Activated T-cell treated with anti-CD3 and anti-CD28 coated beads, Interleukin-2, amount 50 U/mL, for 48 hours (primary cell): ENCODE results near the gene STK33.

Experiments used
- DNase-seq, 2 experiments: peaks; one replicate each; pipeline ENCODE4 v3.0.0-alpha.2; 2020

STK33 gene

DNA sequence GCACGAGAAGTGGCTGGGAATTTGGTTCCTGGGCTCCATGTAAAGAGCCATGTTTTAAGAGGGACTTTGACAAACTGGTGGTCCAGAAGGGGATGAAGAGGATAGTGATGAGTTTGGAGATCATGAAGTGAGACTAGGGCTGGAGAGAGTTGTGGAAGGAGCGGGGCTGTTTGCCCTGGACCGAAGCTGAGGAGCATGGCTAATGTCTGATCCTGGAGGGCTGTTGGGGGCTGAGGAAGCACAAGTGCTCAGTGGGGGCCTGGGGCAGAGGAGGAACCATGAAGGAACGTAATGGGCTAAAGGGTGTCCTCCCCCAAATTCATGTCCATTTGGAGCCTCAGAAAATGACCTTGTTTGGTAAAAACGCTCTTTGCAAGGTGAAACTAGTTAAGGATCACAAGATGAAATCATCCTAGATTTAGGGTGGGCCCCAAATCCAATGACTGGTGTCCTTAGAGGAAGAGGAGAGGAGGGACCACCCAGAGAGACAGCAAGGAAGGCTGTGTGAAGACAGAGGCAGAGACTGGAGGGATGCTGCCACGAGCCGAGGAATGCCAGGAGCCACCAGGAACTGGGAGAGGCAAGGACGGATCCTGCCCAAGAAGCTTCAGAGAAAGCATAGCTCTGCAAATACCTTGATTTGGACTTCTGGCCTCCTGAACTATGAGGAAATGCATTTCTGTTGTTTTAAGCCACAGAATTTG lies 223.1 kb downstream of the STK33 start:
- no peak for DNase-seq

DNA sequence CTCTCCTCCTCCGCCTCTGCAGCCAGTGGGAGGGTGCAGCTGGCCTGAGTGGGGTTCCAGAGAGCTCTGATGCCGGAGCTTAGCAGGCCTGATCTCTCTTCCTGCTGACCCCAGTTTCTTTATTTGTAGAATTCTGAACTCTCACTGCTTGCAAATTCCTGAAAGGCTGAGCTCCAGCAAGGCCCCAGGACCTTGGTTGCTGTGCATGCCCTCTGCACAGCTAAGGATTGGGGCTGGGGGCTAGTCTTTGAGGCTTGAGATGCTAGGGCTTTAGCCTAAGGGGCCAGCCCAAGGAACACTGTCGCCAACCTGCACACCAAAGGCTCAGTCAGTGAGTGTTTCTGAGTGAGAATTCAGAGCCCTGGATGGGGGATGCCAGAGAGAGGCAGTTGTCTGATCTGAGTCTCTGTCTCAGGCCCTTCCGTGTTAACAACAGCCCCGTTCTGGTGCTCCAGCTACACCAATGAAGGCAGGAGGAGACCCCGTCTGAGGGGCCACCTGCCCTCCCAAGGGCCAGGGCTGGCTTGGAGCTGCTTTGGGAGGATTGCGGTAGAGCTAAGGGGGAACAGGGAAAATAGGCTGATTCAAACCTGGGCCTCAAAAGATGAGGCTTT lies 224.3 kb downstream of the STK33 start:
- DNase-seq = no peak

DNA sequence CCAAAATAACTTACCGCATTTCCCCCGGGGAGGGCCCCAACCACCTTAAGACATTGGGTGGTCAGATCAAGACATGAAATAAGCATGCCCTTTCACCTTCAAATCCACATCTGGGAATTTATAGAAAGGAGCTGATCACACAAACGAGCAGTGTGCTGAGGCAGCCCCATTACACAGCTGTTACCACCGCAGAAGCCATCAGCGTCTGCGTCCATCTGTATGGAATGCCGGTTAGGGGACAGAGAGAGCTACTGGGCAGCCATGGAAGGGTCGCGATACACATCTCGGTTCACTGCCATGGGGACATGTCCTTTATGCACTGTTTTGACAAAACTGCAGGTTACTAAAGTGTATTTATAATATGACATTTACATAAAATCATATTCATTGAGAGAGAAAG lies 225.3 kb downstream of the STK33 start:
- DNase-seq = no peak

DNA sequence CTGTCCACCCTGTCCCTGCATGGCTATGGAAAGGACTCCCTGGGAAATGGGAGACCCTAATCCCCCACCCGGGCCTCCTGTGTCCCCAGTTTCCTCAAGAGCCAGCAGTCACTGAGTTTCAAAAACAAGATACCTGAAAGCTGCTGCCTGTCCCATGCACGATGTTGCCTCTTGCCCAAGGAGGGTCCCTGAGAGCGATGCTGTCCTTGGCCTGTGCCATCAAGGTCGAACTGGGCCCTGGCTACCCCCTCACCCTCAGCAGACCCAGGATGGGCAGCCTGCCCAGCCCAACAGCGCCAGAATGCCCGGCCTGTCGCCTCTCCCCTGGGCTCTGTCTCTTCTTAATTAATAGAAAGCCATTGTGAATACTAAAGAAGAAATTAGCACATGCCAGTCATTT lies 225.8 kb downstream of the STK33 start:
- DNase-seq = no peak

- DNase-seq = no peak
Observed at GRCh38 chr11:8366316-8366715, 227.7 kb downstream of the STK33 start.

- no peak for DNase-seq
Observed at GRCh38 chr11:8365216-8365941, 228.6 kb downstream of the STK33 start.

DNA sequence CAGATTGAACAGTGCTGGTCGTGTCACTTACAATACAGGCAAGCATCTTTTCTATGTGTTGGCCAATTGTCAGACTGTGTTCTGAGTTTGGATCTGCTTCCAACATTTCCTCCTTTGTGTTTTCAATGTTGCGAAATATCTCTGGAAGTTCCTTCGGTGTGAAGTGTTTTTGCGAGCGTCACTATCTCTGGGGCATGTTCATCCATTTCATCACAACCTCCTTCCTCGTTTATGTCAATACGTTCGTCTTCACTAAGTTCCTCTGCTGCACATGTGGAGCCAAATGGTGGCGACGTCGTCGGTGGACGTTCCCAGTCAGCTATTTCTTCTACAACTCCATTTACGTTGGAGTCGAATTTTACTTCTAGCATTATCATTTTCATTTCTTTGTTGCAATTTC lies 230.1 kb downstream of the STK33 start:
- DNase-seq = no peak

DNA sequence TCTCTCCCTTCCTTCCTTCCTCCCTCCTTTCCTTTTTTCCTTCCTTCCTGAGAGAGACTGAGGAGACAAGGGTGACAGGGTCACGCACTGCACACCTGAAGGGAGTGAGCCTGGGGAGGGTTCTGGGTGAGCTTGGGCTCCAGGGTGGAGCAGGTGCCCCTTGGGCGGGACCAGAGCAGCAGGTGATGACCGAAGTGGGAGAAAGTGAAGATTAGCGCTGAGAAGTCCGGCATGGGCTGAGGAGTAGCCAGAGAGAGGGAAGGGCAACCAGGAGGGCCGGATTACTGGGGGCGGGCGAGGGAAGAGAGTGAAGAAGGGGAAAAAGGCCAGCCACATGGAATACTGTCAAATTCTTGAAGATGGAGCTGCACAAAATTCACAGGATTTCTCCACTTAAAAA lies 231.1 kb downstream of the STK33 start:
- DNase-seq = no peak

- no peak for DNase-seq
Observed at GRCh38 chr11:8362491-8362890, 231.5 kb downstream of the STK33 start.

DNA sequence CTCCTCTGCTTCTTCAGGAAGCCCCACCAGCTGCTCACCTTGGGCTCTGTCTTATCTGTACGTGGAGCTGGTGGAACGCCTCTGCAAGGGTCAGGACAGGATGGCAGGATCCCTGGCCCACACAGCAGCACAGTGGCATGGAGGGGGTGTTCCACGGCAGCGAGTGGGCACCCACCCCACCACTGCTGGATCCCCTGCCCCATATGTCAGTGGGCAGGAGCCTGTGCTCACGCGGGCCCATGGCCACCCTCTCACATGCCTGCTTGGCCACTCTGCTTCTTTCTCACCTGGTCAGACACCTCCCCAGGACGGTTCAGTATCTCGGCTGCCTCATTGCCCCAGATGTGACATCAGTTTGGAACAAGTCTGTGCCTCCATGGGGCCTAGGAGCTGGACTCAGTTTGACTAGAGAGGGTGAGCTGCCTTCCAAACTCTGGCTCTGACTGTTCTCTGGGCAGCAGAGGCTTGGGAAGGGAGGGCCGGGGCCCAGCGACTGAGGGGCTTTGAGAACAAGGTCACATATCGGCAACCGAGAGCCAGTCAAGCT lies 232.3 kb downstream of the STK33 start:
- DNase-seq = no peak

GRCh38 chr11:8361206-8361605 lies 232.8 kb downstream of the STK33 start:
- DNase-seq = no peak

DNA sequence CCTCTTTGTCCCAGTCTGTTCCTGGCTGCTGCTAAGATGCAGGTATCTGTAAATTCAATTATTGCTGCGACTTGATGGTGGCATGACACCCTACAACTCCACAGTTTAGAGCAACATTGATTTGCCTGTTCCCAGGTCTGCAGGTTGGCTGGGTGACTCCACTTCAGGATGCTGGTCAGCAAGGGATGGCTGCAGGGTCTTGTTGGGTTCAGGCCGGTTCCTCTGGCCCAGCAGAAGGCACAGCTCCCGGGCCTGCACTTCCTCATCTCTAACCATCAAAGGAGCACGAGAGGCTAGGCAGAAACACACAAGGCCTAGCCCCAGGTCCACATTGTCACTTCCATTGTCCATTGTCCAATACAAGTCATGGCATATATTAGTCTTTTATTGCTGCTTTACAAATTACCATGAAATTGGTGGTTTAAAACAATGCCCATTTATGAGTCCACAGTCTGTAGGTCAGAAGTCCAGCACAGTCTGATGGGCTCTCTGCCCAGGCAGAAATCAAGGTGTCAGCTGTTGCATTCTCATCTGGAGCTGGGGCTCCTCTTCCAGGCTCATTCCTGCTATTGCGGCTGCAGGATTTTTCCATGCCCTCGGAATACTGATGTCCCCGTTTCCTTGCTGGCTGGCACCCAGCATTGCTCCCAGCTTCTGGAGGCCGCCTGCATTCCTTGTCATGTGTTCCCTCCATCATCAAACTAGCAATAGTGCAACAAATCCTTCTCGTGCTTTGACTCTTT lies 233.8 kb downstream of the STK33 start:
- no peak for DNase-seq

- no peak for DNase-seq
Observed at GRCh38 chr11:8359521-8359920, 234.5 kb downstream of the STK33 start.

GRCh38 chr11:8357891-8358566 lies 236.0 kb downstream of the STK33 start:
- DNase-seq = no peak

DNA sequence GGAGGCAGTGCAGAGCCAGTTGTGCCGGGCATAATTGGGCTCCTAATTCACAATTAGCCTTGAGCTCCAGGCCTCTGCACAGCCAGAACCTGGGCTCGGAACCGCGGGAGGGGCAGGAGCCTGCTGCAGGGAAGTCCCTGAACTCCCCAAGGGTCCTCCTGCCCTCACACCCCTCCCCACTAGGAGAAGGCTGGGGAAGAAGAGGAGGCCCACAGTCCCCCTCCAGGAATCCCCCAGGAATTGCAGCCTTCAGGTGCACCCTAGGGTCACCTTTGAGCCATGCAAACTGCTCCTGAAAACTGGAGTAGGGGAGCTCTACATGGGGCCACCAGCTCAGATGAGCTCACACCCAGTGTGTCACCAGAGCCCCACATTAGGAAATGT lies 236.5 kb downstream of the STK33 start:
- DNase-seq = no peak

- no peak for DNase-seq
Observed at GRCh38 chr11:8356721-8357504, 237.1 kb downstream of the STK33 start.

- DNase-seq = no peak
Observed at GRCh38 chr11:8356216-8356615, 237.8 kb downstream of the STK33 start.

GRCh38 chr11:8355416-8355742 lies 238.6 kb downstream of the STK33 start:
- no peak for DNase-seq

DNA sequence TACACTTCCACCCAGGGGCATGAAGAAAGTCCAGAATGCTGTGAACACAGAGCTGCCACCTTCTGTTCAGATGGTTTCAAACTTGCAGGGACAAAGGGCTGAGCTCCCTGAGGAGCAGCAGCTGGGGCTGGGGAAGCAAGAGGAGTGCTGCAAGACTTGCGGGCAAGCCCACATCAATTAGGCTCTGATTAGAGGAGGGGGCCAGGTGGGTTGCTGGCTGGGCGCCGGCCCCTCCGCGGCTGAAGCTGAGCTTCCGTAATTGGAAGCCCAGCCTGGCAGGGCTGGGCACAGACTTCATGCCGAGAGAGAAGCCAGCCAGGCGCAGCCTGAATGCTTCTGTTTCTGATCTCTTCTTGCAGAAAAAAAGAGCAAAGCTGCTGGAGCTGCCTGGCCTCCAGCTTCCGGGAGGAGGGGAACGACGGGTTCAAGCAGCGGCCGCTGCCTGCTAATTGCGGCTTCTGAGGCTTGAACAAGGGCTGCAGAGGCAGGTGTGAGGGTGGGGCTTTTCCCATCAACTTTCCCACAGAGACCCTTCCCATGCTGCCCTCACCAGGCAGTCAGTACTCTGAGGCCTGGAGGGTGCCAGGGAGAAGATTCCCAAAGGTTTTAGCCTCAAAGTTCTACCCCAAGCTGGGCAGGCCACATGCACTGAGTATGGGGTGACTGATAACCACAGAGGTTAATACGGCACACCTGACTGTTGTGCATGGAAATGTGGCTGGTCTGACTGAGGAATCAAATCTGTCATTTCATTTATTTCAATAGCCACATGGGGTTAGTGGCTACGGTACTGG lies 239.2 kb downstream of the STK33 start:
- no peak for DNase-seq

GRCh38 chr11:8352876-8353505 lies 241.0 kb downstream of the STK33 start:
- no peak for DNase-seq
